Measurements from ENCODE around the gene STUB1. TPM values are rescaled to one million over a fixed set of nuclear protein-coding genes. Genes with fewer than 3 reads are reported as not detected.
A peak's percentile ranks its signal among the peaks of the same experiment; 100 is the strongest.

The STUB1 gene
- total RNA-seq, 5 donors from 2014 or later (not counting 1 experiment from before 2014, with no cell fraction given): 67.3 to 119 (median 114) TPM

DNA sequence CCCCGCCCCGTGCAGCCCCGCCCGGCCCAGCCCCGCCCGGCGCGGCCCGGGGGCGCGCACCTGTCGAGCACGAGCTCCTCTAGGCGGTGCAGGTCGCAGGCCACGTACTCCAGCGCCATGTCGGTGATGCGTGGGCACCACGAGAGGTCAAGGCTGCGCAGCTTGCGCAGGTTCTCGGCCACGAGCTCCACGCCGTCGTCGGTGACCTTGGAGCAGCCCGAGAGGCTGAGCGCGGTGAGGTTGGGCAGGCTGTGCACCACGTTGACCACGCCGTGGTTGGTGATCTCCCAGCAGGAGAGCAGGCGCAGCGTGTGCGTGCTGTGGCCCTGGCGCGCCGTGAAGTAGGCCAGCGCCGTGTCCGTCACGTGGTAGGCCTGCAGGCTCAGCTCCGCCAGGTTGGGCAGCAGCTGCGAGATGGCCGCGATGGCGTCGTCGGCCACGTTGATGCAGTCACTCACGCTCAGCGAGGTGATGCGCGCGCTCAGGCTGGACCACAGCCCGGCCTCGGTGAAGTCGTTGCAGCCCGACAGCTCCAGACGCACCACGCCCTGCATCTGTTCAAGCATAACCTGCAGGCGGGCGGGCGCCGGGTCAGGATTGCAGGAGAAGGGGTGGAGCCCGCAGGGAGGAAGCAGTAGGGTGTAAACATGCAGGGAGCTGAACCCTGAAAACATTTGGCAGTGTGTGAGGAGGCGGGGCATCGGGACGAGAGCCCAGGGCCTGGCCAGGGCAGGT, 15.3 kb downstream of the STUB1 start:
- Histone ChIP-seq H3K27me3 (replicated peaks in 1 of 2; ENCODE audit: control insufficient read depth in 2 of 2, extremely low read depth in 1 of 2, insufficient read depth in 2 of 2, low read length in 1 of 2) (peaks cover 0 to 45% of the 10 kb centered on the region in 2 experiments), H3K4me1 (ENCODE audit: control insufficient read depth in 1 of 2, extremely low read depth in 1 of 2, insufficient read depth in 2 of 2, low read length in 2 of 2) (peaks cover 14 to 64% of the 10 kb centered on the region in 2 experiments), H3K36me3 (ENCODE audit: control insufficient read depth in 2 of 2, extremely low read depth in 1 of 2, insufficient read depth in 1 of 2, low read length in 1 of 2) (no peaks in the 10 kb centered on the region), H3K4me3 (ENCODE audit: control insufficient read depth in 1 of 2, extremely low read depth in 1 of 2, low read length in 1 of 2) (peak overlapping the region; percentile 69 to 71), H3K9me3 (no peaks in the 10 kb centered on the region), H3K27ac (ENCODE audit: low read length) (peak overlapping the region; percentile 39)
- H3K27me3 Mint-ChIP-seq: no peaks in the 10 kb centered on the region
- WGBS (ENCODE audit: insufficient coverage): 1% methylated on average over 62 of the region's 71 CpGs
- H3K27ac Mint-ChIP-seq: peak overlapping the region; percentile 84 to 91
- H3K4me1 Mint-ChIP-seq: peaks cover 20 to 44% (median 35%) of the 10 kb centered on the region in 3 donors
- ChIA-PET CTCF (interaction anchor here in 1 of 2 donors (1.1 kb wide), 1 partner anchor 16 kb away, joined by 5 read pairs; no protein-coding TSS in a partner anchor), POLR2A (interaction anchor here in 1 of 2 donors (0.6 kb wide), 1 partner anchor 19 kb away, joined by 6 read pairs; no protein-coding TSS in a partner anchor)
- H3K9me3 Mint-ChIP-seq: no peaks in the 10 kb centered on the region
- ATAC-seq (replicated peaks in 1 of 4): peak; percentile 72 to 83 (median 76)
- DNase-seq: peak in 32 of 35 experiments; percentile 25 to 80 (median 54)
- peak overlapping the region; percentile 82 to 84 (median 84) for H3K4me3 Mint-ChIP-seq
- H3K36me3 Mint-ChIP-seq: no peaks in the 10 kb centered on the region

DNA sequence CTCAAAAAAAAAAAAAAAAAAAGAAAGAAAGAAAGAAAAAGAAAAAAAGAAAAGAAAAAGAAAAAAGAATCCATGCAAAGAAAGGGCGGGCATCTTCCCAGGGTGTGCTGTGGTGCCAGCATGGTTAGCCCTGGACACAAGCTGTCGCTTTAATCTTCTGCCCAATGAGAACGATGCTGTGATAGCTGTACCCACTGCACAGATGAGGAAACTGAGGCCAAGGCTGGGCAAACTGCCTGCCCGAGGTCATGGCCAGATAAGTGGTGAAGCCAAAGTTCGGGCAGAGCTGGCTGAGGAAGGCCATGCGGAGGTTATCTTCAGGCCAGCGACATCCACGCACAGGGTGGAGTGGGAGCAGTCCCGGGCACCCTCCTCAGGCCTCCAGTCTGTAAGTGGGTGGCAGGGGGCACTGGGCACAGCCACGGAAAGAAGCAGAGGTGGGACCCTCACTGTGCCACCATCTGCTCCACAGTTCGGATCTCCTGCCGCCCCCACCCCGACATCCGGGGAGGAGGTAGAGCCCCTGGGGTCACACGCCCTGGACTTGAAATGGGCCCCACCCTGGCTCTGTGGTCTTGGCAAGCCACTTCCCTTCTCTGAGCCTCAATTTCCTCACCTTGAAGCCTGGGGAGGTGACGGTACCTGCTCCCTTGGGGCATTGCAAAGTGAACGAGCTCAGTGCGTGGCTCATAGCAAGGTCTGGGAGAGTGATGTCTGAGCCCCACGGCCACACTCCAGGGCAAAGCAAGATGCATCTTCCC, 18.9 kb downstream of the STUB1 start:
- no peaks in the 10 kb centered on the region for H3K9me3 Mint-ChIP-seq
- no peak overlapping the region for H3K27ac Mint-ChIP-seq
- H3K27me3 Mint-ChIP-seq: peaks cover 8 to 22% of the 10 kb centered on the region in 2 donors
- no peaks in the 10 kb centered on the region for H3K36me3 ChIP-seq (ENCODE audit: control insufficient read depth in 2 of 2, extremely low read depth in 1 of 2, insufficient read depth in 1 of 2, low read length in 1 of 2)
- H3K4me3 ChIP-seq (ENCODE audit: control insufficient read depth in 1 of 2, extremely low read depth in 1 of 2, low read length in 1 of 2): no peak overlapping the region
- DNase-seq: peak in 1 of 35 experiments; percentile 18
- WGBS (ENCODE audit: insufficient coverage): 46% methylated on average over 14 of the region's 19 CpGs
- CTCF ChIA-PET: interaction anchor here in 1 of 2 donors (0.5 kb wide), 1 partner anchor 28 kb away, joined by 3 read pairs; no protein-coding TSS in a partner anchor
- H3K27ac ChIP-seq (ENCODE audit: low read length): no peak overlapping the region
- H3K27me3 ChIP-seq (replicated peaks in 1 of 2; ENCODE audit: control insufficient read depth in 2 of 2, extremely low read depth in 1 of 2, insufficient read depth in 2 of 2, low read length in 1 of 2): peaks cover 0 to 73% of the 10 kb centered on the region in 2 experiments
- peak in 1 of 4 experiments; percentile 13 for ATAC-seq (replicated peaks in 1 of 4)
- H3K9me3 ChIP-seq: no peaks in the 10 kb centered on the region
- no peaks in the 10 kb centered on the region for H3K36me3 Mint-ChIP-seq
- peak overlapping the region; percentile 6 to 23 (median 17) for H3K4me3 Mint-ChIP-seq
- POLR2A ChIA-PET: no interaction called here
- peaks cover 13 to 37% (median 25%) of the 10 kb centered on the region in 3 donors for H3K4me1 Mint-ChIP-seq
- H3K4me1 ChIP-seq (ENCODE audit: control insufficient read depth in 1 of 2, extremely low read depth in 1 of 2, insufficient read depth in 2 of 2, low read length in 2 of 2): peaks cover 14 to 66% of the 10 kb centered on the region in 2 experiments

DNA sequence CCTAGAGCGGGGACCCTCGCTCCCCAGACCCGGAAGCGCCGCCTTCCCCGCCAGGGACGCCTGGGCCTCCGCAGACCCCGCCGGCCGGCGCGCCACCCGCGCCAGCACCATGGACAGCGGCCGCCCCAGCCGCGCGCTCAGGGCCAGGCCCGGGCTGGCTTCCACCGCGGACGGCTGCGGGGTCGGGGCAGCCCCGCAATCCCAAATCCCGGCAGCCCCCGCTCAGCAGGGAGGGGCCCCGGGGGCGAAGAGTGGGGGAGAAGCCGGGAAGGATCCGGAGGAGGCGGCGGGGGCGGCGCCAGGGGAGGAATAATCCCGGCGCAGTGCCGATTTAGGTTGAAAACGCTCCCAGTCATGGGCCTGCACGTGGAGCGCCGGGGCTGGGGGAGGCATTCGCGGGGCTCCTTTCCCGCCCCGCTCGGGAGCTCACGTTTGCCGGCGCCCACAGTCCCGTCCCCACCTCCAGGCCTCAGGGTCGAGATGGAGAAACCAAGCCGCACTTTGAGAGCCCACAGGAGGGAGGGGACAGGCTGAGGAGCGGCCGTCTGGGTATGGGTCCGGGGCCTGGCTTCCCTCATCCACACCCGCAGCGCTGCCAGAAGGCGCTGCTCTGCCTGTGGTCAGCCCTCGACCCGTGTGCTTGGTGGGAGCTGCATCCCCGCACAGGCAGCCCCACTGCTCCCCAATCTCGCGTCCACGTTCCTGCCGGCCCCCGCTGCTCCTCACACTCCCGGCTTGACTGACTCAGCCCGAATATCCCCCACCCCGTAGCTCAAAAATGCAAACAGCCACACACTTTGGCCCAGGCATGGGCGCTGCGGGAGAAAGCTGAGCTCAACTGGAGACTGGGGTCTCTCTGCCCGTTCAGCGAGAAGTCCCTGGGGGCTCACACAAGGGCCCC, 20.7 kb downstream of the STUB1 start:
- no peaks in the 10 kb centered on the region for H3K9me3 ChIP-seq

GRCh38 chr16:702341-702740, 22.1 kb downstream of the STUB1 start:
- no peak overlapping the region for H3K27ac Mint-ChIP-seq
- DNase-seq: no peak
- 86% methylated on average over 19 of the region's 19 CpGs for WGBS (ENCODE audit: insufficient coverage)
- H3K4me1 ChIP-seq (ENCODE audit: control insufficient read depth in 1 of 2, extremely low read depth in 1 of 2, insufficient read depth in 2 of 2, low read length in 2 of 2): peaks cover 3 to 53% of the 10 kb centered on the region in 2 experiments
- no peak overlapping the region for H3K4me3 Mint-ChIP-seq
- H3K27ac ChIP-seq (ENCODE audit: low read length): no peak overlapping the region
- H3K4me1 Mint-ChIP-seq: peaks cover 0 to 29% (median 14%) of the 10 kb centered on the region in 3 donors
- no peaks in the 10 kb centered on the region for H3K9me3 ChIP-seq
- POLR2A ChIA-PET: no interaction called here
- peaks cover 0 to 78% of the 10 kb centered on the region in 2 experiments for H3K27me3 ChIP-seq (replicated peaks in 1 of 2; ENCODE audit: control insufficient read depth in 2 of 2, extremely low read depth in 1 of 2, insufficient read depth in 2 of 2, low read length in 1 of 2)
- H3K36me3 Mint-ChIP-seq: no peaks in the 10 kb centered on the region
- H3K4me3 ChIP-seq (ENCODE audit: control insufficient read depth in 1 of 2, extremely low read depth in 1 of 2, low read length in 1 of 2): no peak overlapping the region
- no peak for ATAC-seq (replicated peaks in 1 of 4)
- no peaks in the 10 kb centered on the region for H3K36me3 ChIP-seq (ENCODE audit: control insufficient read depth in 2 of 2, extremely low read depth in 1 of 2, insufficient read depth in 1 of 2, low read length in 1 of 2)
- CTCF ChIA-PET: no interaction called here
- H3K9me3 Mint-ChIP-seq: no peaks in the 10 kb centered on the region
- H3K27me3 Mint-ChIP-seq: peaks cover 12 to 36% of the 10 kb centered on the region in 2 donors

More for the DNA sequence above, 20.7 kb downstream of the STUB1 start:
- peak in 16 of 35 experiments; percentile 17 to 74 (median 44) for DNase-seq
- Histone ChIP-seq H3K4me3 (ENCODE audit: control insufficient read depth in 1 of 2, extremely low read depth in 1 of 2, low read length in 1 of 2) (no peak overlapping the region), H3K27ac (ENCODE audit: low read length) (no peak overlapping the region), H3K36me3 (ENCODE audit: control insufficient read depth in 2 of 2, extremely low read depth in 1 of 2, insufficient read depth in 1 of 2, low read length in 1 of 2) (no peaks in the 10 kb centered on the region), H3K27me3 (replicated peaks in 1 of 2; ENCODE audit: control insufficient read depth in 2 of 2, extremely low read depth in 1 of 2, insufficient read depth in 2 of 2, low read length in 1 of 2) (peaks cover 0 to 69% of the 10 kb centered on the region in 2 experiments), H3K4me1 (ENCODE audit: control insufficient read depth in 1 of 2, extremely low read depth in 1 of 2, insufficient read depth in 2 of 2, low read length in 2 of 2) (peaks cover 8 to 54% of the 10 kb centered on the region in 2 experiments)
- 7% methylated on average over 66 of the region's 76 CpGs for WGBS (ENCODE audit: insufficient coverage)
- ChIA-PET CTCF (no interaction called here), POLR2A (no interaction called here)
- no peaks in the 10 kb centered on the region for H3K9me3 Mint-ChIP-seq
- peaks cover 8 to 24% of the 10 kb centered on the region in 2 donors for H3K27me3 Mint-ChIP-seq
- peak; percentile 51 to 73 (median 58) for ATAC-seq (replicated peaks in 1 of 4)
- H3K4me1 Mint-ChIP-seq: peaks cover 7 to 28% (median 17%) of the 10 kb centered on the region in 3 donors
- no peak overlapping the region for H3K27ac Mint-ChIP-seq
- no peaks in the 10 kb centered on the region for H3K36me3 Mint-ChIP-seq
- no peak overlapping the region for H3K4me3 Mint-ChIP-seq

DNA sequence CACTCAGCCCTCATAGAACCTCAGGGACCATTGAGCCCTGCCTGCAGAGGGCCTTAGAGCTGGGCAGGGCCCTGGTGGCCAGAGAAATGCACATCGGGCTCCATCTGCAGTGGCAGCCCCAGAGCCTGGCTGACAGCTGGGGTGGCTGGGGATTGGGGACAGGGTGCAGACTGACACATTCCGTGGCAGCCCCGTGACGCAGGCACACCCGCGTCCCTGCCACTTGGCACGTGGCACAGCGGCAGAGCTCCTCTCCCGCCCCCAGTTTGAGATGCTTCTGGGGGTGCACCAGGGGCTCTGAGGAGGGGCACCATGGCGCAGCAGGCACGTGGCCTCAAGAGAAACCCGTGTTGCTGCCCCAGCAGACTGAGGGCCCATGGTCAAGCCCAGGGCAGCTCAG, 23.2 kb downstream of the STUB1 start:
- WGBS (ENCODE audit: insufficient coverage): 85% methylated on average over 12 of the region's 12 CpGs

More for the DNA sequence above, 23.2 kb downstream of the STUB1 start:
- Mint-ChIP-seq H3K4me1 (peaks cover 0 to 26% (median 14%) of the 10 kb centered on the region in 3 donors), H3K36me3 (no peaks in the 10 kb centered on the region), H3K9me3 (no peaks in the 10 kb centered on the region), H3K4me3 (no peak overlapping the region), H3K27me3 (peaks cover 20 to 43% of the 10 kb centered on the region in 2 donors), H3K27ac (no peak overlapping the region)
- no peaks in the 10 kb centered on the region for H3K9me3 ChIP-seq
- H3K27me3 ChIP-seq (replicated peaks in 1 of 2; ENCODE audit: control insufficient read depth in 2 of 2, extremely low read depth in 1 of 2, insufficient read depth in 2 of 2, low read length in 1 of 2): peaks cover 1 to 82% of the 10 kb centered on the region in 2 experiments
- no peaks in the 10 kb centered on the region for H3K36me3 ChIP-seq (ENCODE audit: control insufficient read depth in 2 of 2, extremely low read depth in 1 of 2, insufficient read depth in 1 of 2, low read length in 1 of 2)
- POLR2A ChIA-PET: no interaction called here
- H3K4me3 ChIP-seq (ENCODE audit: control insufficient read depth in 1 of 2, extremely low read depth in 1 of 2, low read length in 1 of 2): no peak overlapping the region
- no peak for ATAC-seq (replicated peaks in 1 of 4)
- H3K27ac ChIP-seq (ENCODE audit: low read length): no peak overlapping the region
- DNase-seq: no peak
- CTCF ChIA-PET: no interaction called here
- H3K4me1 ChIP-seq (ENCODE audit: control insufficient read depth in 1 of 2, extremely low read depth in 1 of 2, insufficient read depth in 2 of 2, low read length in 2 of 2): peaks cover 3 to 48% of the 10 kb centered on the region in 2 experiments
